IPS-18a (cell line): ENCODE results near the gene FRYL.

Source experiments
- H3K27ac ChIP-seq: one replicate; pipeline ENCODE4 v1.5.1; 2013; ENCODE audit warnings: low read length
- H3K27me3 ChIP-seq: one replicate; pipeline ENCODE4 v1.6.1; 2013; ENCODE audit warnings: mild to moderate bottlenecking, low read length; ENCODE audit not compliant: control insufficient read depth, insufficient read depth
- H3K36me3 ChIP-seq: one replicate; pipeline ENCODE4 v1.6.1; 2013; ENCODE audit warnings: low read depth, low read length; ENCODE audit not compliant: control insufficient read depth
- H3K4me1 ChIP-seq: one replicate; pipeline ENCODE4 v1.6.1; 2013; ENCODE audit warnings: low read depth, low read length; ENCODE audit not compliant: control insufficient read depth
- H3K4me3 ChIP-seq: one replicate; pipeline ENCODE4 v1.5.1; 2013; ENCODE audit warnings: low read length
- H3K9ac ChIP-seq: one replicate; pipeline ENCODE4 v1.6.1; 2013; ENCODE audit warnings: mild to moderate bottlenecking, low read length, moderate library complexity
- H3K9me3 ChIP-seq: one replicate; pipeline ENCODE4 v1.6.1; 2013; ENCODE audit warnings: low read depth, low read length; ENCODE audit not compliant: control insufficient read depth

FRYL gene

DNA sequence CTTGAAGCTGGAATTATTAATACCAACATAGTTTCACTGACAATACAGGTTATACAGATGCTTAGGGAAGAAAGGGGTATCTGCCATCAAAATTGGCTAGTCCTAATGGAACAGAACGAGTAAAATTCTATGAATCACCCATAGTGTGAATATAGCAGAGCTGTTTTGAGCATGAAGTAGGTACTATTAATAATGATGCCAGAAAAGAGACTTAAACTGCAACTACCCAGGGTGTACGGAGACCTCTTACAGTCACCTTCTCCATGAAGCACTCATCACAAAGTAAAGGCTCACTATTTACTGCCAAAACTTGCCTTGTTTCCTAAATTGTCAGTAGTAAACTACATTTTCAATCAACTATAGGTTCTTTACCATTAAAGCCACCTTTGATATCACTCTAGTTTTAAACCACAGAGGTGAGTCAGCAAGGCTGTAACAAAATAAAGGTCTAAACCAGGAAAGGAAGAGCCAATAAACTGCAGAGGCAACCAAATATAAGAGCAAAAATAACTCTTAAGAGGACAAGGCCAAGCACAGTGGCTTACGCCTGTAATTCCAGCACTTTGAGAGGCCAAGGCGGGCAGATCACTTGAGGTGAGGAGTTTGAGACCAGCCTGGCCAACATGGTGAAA is 114.4 kb downstream of the FRYL start:
- H3K9me3 ChIP-seq: no peaks in the 10 kb centered on the region
- H3K4me3 ChIP-seq: no peak overlapping the region
- no peaks in the 10 kb centered on the region for H3K27me3 ChIP-seq
- no peaks in the 10 kb centered on the region for H3K4me1 ChIP-seq
- no peaks in the 10 kb centered on the region for H3K36me3 ChIP-seq
- H3K9ac ChIP-seq: no peak overlapping the region
- no peak overlapping the region for H3K27ac ChIP-seq

DNA sequence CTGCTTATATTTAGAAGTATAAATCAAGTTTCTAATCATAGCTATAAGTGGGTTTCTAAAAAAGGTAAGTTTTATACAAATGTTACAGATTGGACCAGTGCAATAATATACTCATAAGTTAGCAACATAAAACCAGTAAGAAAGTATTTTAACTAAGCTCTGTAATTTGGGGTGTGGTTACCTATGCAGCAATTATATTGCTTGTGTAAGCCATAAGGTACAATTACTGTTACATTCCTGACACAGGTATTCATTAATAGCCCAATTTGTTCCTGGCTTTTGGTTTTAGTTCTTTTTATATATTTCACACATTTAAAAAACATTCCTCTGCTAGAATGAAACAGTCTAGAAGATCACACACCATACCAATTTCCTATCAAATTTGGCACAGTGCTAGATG is 115.1 kb downstream of the FRYL start:
- Histone ChIP-seq H3K9me3 (no peaks in the 10 kb centered on the region), H3K27ac (no peak overlapping the region), H3K9ac (no peak overlapping the region), H3K27me3 (no peaks in the 10 kb centered on the region), H3K4me3 (no peak overlapping the region), H3K36me3 (no peaks in the 10 kb centered on the region), H3K4me1 (no peaks in the 10 kb centered on the region)

DNA sequence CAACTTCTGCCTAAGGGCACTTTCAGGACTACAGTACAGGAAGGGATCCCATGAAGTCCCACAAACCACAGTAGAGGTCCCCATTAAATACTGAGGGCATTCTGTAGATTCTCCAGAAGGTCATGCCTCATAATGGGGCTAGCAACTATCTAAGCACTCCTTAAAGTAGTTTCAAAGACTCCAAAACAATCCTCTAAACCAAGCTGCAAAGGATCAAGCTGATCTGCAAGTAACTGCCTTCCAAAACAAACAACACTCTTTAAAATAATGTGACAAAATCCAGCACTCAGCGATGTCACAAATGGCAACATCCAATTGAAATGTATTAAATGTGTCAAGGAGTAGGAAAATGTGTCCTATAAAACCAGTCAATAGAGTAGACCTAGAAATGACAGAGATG is 118.7 kb downstream of the FRYL start:
- no peaks in the 10 kb centered on the region for H3K36me3 ChIP-seq
- H3K27me3 ChIP-seq: no peaks in the 10 kb centered on the region
- peaks cover 3% of the 10 kb centered on the region for H3K4me1 ChIP-seq
- H3K4me3 ChIP-seq: no peak overlapping the region
- no peak overlapping the region for H3K9ac ChIP-seq
- H3K27ac ChIP-seq: no peak overlapping the region
- no peaks in the 10 kb centered on the region for H3K9me3 ChIP-seq

DNA sequence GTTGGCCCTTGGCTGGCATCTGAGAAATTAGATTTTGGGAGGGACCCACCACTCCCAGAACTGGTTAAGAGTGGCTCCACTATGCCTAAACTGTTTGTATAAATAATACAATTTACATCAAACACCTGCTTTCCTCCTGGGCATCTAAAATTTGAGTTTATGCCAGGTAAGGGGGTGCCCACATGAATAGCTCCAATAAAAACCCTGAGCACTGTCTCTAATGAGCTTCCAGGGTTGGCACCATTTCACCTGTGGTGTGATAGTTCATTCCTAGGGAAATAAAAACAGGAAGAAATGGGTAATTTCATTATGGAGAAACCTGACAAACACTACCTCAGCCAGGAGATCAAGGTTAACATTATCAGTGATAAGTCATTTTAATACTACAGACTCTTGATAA is 119.7 kb downstream of the FRYL start:
- H3K9ac ChIP-seq: no peak overlapping the region
- no peaks in the 10 kb centered on the region for H3K36me3 ChIP-seq
- peaks cover 3% of the 10 kb centered on the region for H3K4me1 ChIP-seq
- no peak overlapping the region for H3K4me3 ChIP-seq
- H3K9me3 ChIP-seq: no peaks in the 10 kb centered on the region
- no peak overlapping the region for H3K27ac ChIP-seq
- no peaks in the 10 kb centered on the region for H3K27me3 ChIP-seq

DNA sequence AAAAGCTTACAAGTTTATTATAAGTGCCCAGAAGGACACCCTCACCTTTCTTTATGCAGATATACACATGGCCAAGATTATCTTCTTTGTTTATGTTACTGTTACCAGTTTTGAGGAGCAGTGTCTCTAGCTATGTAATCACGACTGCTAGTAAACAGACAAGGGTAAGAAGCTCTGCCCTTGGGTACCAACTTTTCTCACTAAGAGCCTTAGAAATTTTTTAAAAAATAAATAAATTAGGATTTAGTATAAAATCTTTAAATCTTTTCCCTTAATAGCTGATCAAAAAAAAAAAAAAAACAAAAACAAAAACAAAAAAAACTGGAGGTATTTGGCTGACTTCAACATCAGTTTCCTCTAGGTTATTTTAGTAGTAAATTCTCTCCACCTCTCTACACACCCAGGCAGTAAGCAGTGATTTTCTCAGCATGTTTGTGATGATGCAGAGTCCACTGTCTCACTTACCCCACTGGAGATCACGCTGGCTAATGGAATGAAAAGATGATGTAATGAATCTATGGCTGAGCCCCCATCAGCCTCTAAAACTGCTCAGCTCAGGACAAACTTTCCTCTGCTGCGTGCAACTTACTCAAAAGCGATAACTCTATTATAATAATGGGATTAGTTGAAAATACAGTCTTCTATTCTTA is 125.9 kb downstream of the FRYL start:
- Histone ChIP-seq H3K4me3 (no peak overlapping the region), H3K9me3 (no peaks in the 10 kb centered on the region), H3K4me1 (peaks cover 9% of the 10 kb centered on the region), H3K27me3 (no peaks in the 10 kb centered on the region), H3K36me3 (no peaks in the 10 kb centered on the region), H3K27ac (no peak overlapping the region), H3K9ac (no peak overlapping the region)

DNA sequence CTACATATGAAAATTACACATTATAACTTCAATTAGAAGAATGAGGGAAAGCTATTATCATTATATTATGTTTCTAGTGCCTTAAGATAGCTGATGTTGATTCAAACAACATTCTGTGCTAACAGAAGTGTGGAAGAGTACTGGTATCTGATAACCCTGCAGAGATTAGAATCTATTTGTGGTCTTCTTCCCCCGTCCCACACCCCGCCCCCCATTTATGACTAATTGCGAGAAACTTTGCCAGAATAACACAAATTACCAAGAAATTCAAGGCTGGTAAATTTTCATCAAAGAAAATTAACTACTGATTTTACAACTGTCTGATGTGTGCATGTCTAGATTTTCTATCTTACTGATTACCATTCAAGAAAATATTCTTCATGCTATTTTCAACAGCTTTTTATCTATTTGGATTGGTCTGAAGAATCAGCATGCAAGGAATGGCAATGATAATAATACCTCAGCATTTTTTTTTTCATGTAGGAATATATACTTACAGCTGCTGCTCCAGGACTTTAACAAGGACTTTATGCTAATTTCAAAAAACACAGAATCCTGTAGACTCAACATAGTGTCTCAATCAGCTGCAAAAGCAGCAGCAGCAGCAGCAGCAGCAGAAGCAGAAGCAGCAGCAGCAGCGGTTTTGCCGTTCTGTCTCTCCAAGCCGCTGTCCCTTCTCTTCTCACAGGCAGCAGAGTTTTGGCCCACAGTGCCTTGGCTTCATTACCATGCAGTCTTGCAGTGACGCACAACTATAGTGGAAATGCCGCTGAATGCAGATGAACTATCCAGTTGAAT is 126.7 kb downstream of the FRYL start:
- Histone ChIP-seq H3K9ac (no peak overlapping the region), H3K27ac (no peak overlapping the region), H3K36me3 (no peaks in the 10 kb centered on the region), H3K4me3 (no peak overlapping the region), H3K4me1 (peaks cover 9% of the 10 kb centered on the region), H3K27me3 (no peaks in the 10 kb centered on the region), H3K9me3 (no peaks in the 10 kb centered on the region)

DNA sequence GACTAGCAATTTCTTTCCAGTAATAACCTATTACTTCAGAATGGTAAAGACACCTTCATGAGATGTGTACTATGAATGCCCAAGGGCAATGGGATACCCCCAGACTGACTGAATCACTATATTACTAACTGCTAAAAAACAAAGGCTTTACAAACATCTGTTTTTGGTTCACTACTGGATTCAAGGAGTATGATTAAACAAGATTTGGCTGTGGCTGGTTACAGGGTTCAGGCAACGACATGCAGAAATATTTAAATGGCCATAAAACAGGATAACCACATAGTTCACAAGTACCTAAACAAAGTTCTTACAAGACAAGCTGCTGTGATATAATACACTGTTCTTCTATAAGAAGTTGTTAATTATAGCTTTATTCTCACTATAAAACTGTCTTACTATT is 128.2 kb downstream of the FRYL start:
- no peaks in the 10 kb centered on the region for H3K36me3 ChIP-seq
- H3K9ac ChIP-seq: no peak overlapping the region
- peaks cover 9% of the 10 kb centered on the region for H3K4me1 ChIP-seq
- H3K27ac ChIP-seq: no peak overlapping the region
- H3K9me3 ChIP-seq: no peaks in the 10 kb centered on the region
- no peak overlapping the region for H3K4me3 ChIP-seq
- no peaks in the 10 kb centered on the region for H3K27me3 ChIP-seq

DNA sequence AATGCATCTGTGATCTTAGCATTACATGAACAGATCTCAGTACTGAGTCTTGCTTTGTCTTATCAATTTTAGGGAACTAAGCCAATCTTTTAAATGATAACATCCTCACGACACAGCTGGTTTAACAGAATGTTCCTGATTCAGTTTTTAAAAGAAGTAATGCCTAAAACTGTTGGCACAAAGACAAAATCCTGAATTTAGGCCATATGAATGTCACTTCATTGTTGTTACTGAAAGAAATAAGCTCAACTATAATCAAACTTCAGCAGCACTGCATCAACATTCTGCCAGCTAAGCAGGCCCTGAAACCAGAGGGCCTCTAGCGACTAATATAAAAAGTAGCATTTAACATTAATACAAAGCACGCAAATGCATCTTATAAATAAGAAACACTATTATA is 130.6 kb downstream of the FRYL start:
- H3K4me1 ChIP-seq: peaks cover 6% of the 10 kb centered on the region
- no peak overlapping the region for H3K9ac ChIP-seq
- no peak overlapping the region for H3K4me3 ChIP-seq
- H3K9me3 ChIP-seq: no peaks in the 10 kb centered on the region
- H3K27ac ChIP-seq: no peak overlapping the region
- no peaks in the 10 kb centered on the region for H3K36me3 ChIP-seq
- H3K27me3 ChIP-seq: no peaks in the 10 kb centered on the region

GRCh38 chr4:48645225-48645794 is 134.8 kb downstream of the FRYL start:
- Histone ChIP-seq H3K27me3 (no peaks in the 10 kb centered on the region), H3K36me3 (no peaks in the 10 kb centered on the region), H3K4me3 (no peak overlapping the region), H3K9ac (no peak overlapping the region), H3K27ac (no peak overlapping the region), H3K4me1 (peaks cover 8% of the 10 kb centered on the region), H3K9me3 (no peaks in the 10 kb centered on the region)

DNA sequence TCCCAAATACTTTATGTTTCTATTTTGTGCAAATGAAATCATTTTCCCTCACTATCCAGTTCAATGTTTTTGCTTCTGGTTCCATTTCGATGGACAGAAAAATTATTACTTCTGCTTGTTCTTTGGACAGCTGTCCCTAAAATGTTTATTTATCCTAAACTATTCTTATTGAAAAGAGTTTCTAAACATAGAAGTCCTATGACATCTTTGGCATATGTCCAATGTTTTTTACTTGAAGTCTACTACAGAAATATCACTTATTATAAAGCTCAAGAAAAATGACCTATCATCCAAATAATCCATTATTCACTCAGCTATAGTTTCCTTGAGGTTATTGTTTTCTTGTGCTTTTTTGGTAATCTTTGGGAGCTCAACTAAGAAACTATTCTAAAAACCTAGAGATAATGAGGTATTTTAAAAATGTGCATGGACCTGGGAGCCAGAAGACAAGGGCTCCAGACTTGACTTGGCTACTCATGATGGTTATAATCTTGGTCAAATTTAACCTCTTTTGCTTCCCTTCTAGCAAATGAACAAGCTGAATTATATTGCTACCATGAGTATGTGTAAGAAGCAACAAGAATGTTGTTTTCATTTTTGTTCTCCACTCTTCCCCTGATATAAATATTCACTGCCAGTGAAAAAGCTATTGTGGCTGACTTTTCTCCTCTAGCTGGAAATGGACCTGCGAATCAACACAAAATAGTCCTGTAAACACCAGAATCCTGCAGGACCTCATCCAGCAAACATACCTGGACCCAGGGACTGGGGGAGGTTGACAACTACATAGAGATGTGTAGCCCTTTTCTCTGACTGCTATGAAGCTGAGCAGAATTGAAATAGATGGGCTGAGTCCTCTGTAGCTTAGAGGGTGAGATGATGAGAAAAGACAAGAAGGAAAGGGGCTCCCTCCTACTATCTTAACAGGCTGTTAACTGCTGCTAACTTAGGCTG is 137.4 kb downstream of the FRYL start:
- H3K9ac ChIP-seq: no peak overlapping the region
- no peak overlapping the region for H3K4me3 ChIP-seq
- peaks cover 8% of the 10 kb centered on the region for H3K4me1 ChIP-seq
- no peak overlapping the region for H3K27ac ChIP-seq
- H3K27me3 ChIP-seq: no peaks in the 10 kb centered on the region
- H3K9me3 ChIP-seq: no peaks in the 10 kb centered on the region
- H3K36me3 ChIP-seq: no peaks in the 10 kb centered on the region

GRCh38 chr4:48641401-48641800 is 138.7 kb downstream of the FRYL start:
- H3K4me3 ChIP-seq: no peak overlapping the region
- no peak overlapping the region for H3K27ac ChIP-seq
- H3K36me3 ChIP-seq: no peaks in the 10 kb centered on the region
- H3K27me3 ChIP-seq: no peaks in the 10 kb centered on the region
- no peaks in the 10 kb centered on the region for H3K9me3 ChIP-seq
- H3K9ac ChIP-seq: no peak overlapping the region
- H3K4me1 ChIP-seq: peaks cover 8% of the 10 kb centered on the region
